NCI-H2081 treated with DMSO at 0.1 percent for 48 hours (cell line): ENCODE data around the gene NOMO2.
"Not testable (repeated sequence)": the region's sequence is repeated elsewhere in the genome, so short reads cannot be mapped to it uniquely, and the experiment has no call there.

Experiments
- DNase-seq: peaks from one replicate; lab custom pipeline; 2025; lab: John Stamatoyannopoulos, UW

Gene NOMO2

DNA sequence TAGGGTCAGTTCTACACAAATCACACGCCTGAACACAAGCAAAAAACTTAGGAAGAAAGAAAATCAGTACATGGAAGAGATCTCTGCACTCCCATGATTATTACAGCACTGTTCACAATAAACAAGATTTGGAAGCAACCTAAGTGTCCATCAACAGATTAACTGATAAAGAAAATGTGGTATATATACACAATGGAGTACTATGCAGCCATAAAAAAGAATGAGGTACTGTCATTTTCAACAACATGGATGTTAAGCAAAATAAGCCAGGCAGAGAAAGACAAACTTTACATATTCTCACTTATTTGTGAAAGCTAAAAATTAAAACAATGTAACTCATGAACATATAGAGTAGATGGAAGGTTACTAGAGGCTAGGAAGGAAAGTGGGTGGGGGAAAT lies 16.0 kb upstream of the NOMO2 start:
- DNase-seq, result not testable (repeated sequence)

DNA sequence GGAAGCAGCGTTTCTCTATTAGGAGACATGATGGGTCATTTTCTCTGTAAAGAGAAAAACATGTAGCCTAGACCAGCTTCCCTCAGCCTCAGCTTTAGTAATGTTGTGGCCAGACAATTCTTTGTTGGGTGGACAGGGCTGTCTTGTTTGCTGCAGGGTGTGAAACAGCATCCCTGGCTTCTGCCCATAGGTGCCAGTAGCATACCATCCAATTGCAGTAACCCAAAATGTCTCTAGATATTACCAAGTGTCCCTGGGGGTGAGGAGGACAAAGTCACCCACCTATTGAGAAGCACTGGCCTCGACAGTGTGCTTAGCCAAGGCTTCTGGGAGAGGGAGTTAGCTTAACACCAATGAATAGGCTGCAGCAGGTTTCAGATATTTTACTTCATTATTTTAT lies 14.0 kb upstream of the NOMO2 start:
- DNase-seq, result not testable (repeated sequence)

DNA sequence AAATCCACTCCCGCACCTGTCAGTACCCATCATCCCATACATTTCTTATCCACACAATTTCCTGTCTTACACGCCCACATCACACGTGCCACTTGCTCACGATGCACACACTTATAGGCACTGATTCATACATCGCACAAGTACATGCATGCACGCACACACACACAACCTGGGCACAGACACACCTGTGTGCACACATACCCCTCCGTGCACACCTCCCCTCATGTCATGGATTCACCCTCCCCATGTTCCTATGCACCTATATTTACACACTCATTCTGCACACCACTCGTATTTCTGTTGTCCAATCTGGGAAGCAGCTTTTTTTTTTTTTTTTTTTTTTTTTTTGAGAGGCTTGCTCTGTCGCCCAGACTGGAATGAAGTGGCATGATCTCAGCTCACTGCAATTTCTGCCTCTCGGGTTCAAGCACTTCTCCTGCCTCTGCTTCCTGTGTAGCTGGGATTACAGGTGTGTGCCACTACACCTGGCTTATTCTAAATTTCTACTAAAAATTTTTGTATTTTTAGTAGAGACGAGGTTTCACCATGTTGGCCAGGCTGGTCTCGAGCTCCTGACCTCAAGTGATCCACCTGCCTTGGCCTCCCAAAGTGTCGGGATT lies 13.5 kb upstream of the NOMO2 start:
- DNase-seq, result not testable (repeated sequence)

DNA sequence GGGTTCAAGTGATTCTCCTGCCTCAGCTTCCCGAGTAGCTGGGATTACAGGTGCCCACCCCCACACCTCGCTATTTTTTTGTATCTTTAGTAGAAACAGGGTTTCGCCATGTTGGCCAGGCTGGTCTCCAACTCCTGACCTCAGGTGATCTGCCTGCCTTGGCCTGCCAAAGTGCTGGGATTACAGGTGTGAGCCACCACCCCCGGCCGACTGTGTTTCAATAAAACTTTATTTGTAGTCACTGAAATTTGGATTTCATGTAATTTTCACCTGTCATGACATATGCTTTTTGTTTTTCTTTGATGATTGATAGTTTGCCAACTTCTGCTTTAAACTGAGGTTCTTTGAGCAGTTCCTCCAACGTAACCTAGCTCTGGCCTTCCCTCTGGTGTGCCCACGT lies 12.0 kb upstream of the NOMO2 start:
- DNase-seq, result not testable (repeated sequence)

DNA sequence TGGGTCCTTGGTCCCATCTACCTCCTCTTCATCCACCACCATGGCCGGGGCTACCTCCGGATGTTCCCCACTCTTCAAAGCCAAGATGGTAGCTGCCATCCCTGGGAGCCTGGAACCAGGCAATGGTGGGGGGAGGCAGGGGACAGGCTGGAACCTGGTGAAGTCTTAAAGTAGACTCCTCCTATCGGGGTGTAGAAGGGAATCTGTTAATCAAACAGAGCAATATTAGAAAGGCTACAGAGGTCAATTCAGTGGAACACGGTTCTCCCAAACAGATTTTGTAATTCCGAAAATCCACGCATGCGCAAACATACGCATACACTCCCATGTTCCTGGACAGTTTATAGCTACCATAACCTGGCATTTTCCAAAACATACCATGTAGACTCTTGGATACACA lies 11.1 kb upstream of the NOMO2 start:
- DNase-seq, result not testable (repeated sequence)

DNA sequence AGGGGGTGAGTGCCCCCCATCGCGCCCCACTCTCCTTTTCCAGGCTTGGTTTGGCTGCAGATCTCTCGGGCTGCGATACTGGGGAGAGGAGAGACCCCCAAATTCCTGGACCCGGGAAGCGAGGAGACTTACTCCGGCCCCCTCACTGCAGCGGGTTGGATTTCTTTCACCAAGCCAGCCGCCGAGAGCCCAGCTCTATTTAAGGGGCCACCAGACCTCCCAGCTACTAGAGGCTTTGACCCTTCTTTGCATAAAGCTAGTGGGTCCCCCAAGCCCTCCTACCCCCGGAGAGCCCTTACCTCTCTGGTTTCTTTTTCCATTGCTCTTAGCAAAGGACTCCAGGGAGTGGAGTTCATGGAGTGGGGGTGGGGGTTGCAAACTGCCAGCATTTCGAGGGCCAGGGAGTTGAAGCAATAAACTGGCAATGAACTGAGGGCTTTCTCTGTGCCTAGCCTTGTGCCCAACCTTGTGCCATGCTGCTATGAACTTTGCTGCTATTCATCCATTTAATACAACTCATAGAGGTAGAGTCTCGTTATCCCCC lies 9.5 kb upstream of the NOMO2 start:
- DNase-seq, result not testable (repeated sequence)

DNA sequence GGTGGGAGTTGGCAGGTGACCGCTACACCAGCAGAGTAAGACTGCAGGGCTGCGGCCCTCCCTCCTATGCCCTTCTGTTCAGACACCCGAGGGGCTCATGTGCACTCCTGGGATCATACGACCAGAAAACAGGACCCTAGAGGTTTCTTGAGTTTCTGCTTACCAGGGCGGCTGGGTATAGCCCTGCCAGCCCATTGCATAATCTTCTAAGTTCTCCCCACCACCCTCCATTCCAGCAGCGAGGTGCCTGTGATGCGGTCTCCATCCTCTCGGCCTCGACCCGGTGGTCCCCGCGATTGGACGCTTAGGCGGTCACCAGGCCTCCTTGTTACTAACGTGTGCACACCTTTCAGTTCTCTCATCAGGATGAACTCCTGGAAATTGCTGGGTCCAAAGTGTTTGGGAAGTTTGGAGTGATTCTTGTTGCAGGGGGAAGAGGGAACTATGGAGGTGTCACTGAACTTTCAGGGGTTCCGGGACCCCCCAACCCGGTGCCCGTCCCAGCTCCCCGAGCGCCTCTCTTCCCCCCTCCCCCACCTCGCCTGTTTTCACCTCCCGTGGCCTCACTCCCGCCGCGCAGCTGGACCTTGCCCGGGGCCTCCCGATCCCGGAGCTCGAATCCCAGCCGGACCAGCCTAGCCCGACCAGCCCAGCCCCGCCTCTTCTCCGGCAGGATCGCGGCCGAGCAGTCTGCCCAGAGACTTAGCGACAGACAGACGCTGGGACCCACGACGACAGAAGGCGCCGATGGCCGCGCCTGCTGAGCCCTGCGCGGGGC lies 8.8 kb upstream of the NOMO2 start:
- not testable (repeated sequence) for DNase-seq

DNA sequence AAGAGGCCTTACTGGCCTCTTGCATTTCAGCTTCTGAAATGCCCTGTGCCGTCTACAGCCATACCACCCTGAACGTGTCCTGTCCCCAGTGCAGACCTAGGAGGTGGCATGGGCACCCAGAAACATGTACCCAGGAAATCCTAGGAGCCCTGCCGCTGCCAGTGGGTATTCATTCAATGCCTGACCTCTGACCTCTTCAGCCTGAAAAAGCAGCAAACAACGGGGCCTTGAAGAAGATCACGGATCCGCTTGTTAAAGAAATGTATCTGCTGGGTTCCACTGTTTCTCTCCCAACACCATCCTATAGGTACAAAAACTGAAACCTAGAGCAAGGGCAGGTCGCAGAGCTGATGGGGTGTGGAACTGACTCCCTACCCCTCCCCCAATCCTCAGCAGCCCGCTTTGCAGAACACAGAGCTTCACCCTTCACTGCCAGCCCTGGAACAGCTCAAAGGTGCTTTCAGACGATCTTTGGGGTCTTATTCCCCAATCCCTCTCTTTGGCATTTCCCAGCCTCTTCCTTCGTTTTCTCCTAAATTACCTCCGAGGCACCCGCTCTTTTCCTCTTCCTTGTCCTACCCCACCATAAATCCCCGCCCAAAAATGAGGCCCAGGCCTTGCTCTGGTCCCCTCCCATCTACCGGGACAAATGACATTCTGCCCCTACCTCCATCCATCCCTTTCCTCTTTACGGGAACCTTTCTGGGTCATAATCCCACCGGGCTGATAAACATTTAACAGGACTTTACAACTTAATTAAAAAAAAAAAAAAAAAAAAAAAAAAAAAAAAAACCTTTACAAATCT lies 1.3 kb downstream of the NOMO2 start:
- not testable (repeated sequence) for DNase-seq

DNA sequence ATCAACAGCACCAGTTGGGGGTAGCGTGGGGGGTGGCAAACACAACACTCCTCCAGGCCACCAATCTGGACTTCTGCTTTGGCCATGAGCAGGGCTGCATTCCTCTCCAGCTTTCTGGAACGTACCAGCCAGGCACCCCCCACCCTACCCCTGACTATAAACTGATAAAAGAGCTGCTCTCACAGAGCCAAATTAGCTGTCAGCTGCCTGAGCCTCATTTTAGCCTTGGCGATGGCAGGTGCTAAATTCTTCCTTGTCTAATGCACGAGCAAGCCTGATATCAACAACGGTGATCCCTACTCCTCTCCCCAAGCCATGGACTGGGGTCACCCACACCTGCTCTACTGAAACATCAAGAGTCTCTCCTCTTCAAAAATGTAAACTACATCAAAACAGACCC lies 8.2 kb downstream of the NOMO2 start:
- not testable (repeated sequence) for DNase-seq

DNA sequence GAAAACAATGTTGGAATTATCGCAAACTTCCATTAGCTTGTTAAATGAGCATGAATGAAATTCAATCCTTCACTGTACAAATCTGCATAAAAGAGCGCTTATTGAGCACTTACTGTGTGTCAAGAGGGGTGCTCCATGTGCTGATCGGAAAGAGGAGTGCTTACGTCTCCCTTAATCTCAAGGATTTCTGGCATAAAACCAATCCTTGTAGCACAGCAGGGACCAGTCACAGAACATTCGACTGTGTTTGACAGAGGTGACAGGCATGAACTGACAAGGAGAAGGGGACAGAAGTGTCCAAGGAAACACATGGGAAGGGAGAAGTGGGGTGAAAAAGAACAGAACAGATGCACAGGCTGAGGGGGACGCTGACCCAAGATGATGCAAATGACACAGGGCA lies 14.5 kb downstream of the NOMO2 start:
- not testable (repeated sequence) for DNase-seq

DNA sequence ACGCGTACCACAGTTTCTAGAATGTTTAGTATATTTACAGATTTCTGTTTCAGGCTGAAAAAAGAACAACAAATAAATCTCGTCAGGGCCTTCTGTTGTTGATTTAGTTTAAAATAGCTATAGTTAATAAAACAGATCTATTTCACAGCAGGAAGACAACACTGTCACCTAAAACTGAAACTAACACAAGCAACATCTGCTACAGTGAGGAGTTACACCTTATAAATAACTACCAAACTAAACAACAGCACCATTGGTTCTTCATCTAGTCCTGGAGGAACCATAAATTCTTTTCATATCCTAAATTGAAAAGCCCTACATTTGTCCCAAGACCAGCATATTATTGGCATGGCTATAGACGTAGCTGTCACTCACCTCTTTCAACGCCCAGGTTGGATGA lies 15.0 kb downstream of the NOMO2 start:
- not testable (repeated sequence) for DNase-seq

DNA sequence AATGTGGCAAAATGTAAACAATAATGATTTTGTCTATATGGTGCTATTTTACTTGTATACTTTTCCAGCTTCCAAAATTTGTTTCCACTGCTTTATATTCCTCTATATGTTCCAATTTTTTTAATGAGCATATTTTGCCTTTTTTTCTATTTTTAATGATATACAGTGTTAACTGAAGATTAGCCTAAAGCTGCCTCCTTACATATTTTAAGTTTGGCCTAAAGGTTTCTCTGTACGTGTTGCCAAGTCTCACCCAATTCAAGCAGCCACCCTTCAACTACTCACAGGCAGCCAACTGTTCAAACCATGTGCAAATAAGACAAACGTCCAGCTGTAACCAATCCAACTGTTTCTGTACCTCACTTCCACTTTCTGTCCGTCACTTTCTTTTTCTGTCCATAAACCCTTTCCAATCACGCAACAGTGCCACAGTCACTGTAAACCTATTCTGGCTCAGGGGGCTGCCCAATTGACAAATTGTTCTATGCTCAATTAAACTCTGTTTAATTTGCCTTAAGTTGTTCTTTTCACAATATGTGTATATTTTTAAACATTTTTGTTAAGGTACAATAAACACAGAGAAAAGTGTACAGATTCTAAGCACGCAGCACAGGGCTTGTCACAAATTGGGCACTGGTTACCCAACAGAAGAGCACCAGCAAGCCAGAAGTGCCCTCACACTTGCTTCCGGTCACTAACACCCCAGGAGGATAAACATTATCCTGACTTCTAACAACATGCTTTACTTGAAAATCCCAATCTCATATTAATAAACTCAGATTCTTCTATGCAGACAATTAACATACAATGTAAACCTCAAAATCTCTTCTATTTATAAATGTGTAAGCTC lies 17.4 kb downstream of the NOMO2 start:
- not testable (repeated sequence) for DNase-seq

DNA sequence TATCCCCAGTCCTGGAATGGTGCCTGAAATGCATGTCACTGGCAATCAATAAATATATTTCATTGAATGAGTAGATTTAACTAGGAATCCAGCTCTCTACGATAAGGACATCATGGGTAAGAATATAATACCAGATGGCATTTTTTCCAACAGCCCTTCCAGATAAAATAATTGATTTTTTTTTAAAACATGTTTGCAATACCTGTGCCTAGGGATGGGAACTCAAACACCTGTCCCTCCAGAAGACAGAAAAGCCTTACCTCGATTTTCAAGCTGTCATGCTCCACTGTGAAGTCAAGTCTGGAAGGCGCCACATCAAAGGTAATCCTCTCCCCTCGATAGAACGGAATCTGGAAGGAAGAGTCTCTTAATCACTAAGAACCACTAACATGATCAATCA lies 20.0 kb downstream of the NOMO2 start:
- not testable (repeated sequence) for DNase-seq

DNA sequence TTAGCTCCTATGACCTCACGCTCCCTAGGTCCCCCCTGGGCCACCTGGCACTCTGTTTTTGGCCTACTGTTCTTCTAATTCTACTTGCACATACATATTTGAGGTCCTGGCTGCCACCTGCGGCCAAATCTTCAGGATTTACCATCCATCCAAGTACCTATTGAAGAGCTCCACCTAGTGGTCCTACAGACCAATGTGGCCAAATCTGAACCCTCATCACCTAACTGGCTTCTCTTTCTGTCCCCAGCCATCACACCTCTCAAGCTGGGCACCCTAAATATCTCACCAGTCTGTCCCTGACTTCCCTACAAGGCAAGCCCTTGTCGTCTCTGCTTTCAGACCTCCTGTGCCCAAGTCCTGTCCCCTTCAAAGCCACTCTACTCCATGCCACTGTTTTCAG lies 24.9 kb downstream of the NOMO2 start:
- not testable (repeated sequence) for DNase-seq

DNA sequence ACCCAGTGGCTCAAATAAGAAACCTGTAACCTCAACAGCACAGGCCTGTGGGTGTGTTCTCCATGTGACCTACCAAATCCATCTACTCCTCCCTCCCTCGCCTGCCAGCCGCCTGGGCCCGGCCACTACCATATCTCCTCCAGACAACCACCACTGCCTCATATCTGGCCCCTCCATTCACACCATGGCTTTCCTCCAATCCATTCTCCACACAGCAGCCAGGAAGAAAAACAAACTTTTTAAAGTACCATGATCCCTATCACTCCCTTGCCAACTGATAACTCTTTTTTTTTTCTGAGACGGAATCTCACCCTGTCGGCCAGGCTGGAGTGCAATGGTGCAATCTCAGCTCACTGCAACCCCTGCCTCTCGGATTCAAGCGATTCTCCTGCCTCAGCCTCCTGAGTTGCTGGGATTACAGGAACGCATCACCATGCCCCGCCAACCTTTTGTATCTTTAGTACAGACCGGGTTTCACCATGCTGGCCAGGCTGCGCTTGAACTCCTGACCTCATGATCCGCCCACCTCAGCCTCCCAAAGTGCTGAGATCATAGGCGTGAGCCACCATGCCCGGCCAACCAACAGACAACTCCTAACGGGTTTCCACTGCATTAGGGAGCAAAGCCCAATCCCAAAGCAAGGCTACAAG lies 26.3 kb downstream of the NOMO2 start:
- not testable (repeated sequence) for DNase-seq

DNA sequence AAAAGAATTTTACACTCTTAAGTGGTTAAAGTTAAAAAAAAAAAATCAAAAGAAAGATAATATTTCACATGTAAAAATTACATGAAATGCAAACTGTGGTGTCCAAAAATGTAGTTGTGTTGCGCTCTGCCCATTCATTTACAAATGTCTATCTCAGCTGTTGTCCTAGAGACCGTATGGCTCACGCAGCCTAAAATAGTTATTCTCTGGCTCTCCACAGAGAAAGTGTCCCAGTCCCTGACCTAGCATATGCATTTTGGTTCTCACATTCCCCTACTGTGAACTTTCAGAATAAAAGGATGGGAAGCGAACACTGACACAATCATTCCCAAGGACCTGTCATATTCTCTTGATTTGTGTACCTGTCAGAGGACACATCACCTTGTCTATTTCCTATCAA lies 27.6 kb downstream of the NOMO2 start:
- DNase-seq, result not testable (repeated sequence)

DNA sequence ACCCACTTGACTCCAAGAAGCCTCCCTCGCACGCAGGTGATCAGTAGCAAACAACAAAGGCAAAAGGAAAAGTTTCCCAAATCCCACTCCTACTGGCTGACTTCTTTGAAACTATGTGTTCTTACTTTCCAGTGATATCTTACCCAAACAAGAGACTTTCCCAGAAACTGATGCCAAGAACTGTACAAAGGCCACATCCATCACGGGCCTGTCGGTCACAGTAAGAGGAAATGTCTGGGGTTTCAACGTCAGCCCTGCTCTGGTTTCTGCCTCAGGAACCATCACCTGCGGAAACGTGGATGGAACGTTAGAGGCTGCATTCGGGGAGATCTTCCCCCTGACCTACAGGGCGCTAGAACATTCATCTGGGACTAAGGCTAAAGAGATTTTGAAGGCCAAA lies 30.6 kb downstream of the NOMO2 start:
- DNase-seq, result not testable (repeated sequence)

DNA sequence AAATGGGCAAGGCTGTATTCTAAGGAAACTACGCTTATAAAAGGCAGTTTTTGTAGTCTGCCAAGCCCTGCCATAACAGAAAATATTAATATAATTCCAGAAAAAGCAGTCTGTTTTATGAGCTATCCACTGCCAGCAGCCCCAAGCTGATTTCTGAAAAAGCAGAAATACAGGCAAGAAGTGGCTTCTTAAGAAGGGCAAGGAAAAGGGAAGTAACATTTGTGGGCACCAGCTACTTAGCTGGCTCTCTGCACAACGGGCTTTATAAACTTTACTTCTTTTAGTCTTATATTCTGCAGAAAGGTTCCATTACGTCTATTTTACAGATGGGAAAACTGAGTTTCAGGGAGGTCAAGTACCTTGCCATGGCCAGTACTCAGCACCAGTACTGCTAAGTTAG lies 31.6 kb downstream of the NOMO2 start:
- not testable (repeated sequence) for DNase-seq

DNA sequence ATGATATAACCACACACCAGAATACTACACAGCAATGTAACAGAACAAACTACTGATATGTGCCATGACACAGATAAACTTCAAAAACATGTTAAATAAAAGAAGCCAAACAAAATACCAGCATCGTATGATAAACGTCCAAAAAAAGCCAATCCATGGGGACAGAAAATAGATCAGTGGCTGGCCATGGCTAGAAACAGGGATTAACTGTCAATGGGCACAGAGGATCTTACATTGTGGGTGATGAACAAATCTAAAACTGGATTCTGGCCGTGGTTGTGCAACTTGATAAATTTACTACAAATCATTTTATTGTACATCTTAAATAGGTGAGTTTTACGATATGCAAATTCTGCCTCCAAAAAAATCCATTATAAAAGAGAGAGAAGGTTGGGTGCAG lies 35.4 kb downstream of the NOMO2 start:
- not testable (repeated sequence) for DNase-seq

DNA sequence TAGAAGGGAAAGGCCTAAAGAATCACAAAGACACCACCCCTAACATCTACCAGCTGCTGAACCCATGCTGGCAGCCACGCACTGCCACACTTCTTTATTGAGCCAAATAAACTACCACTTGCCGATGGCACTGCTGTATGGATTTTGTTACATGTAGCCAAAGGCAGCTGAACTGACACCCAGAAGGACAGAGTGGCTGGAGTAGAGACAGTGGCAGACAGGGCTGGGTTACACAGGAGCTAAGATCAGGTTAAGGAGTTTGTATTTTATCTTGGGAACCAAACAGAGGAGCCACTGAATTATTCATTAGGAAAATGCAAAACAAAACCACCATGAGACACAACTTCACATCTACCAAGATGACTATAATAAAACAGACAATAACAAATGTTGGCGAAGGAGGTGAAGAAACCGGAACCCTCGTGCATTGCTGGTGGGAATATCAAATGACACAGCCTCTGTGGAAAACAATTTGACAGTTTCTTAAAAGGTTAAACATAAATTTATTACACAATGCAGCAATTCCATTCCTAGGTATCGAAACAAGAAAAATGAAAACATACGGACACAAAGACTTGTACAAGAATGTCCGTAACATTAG lies 35.9 kb downstream of the NOMO2 start:
- DNase-seq, result not testable (repeated sequence)

DNA sequence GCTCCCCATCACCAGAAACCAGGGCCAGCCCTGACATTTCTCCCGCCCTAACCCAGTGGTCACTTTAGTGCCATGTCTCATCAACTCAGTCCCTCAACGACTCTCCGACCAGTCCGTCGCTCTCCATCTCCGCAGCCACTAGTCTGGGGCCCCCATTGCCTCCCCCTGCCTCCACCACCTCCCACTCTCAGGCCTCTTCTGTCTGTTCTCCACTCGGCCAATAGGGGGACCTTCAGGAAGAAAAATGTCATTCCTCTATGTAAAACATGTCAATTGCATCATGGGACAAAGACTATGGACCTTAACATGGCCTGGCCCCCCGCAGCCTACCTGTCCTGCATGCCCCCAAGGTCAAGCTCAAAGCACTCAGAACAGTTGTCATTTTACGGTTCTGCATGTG lies 39.3 kb downstream of the NOMO2 start:
- DNase-seq, result not testable (repeated sequence)
